H9 (cell line): ENCODE results near the gene SOWAHC. TPM values are rescaled to one million over a fixed set of nuclear protein-coding genes. Genes with fewer than 3 reads are reported as not detected.

Experiments
- DNase-seq: peaks from one replicate; pipeline ENCODE4 v3.0.0-alpha.2; 2017
- H2AFZ ChIP-seq: one replicate; pipeline ENCODE4 v1.6.1; 2013; ENCODE audit warnings: mild to moderate bottlenecking, low read length, control low read depth, moderate library complexity
- H2AK5ac ChIP-seq: 2 replicates; pipeline ENCODE4 v1.6.1; 2013; ENCODE audit warnings: low read length, control low read depth, mixed read lengths; ENCODE audit not compliant: insufficient read length
- H2BK120ac ChIP-seq: one replicate; pipeline ENCODE4 v1.6.1; 2013; ENCODE audit warnings: low read depth, mild to moderate bottlenecking, low read length, control low read depth, inconsistent platforms; ENCODE audit not compliant: poor library complexity, severe bottlenecking
- H2BK12ac ChIP-seq: 2 replicates; pipeline ENCODE4 v1.6.1; 2013; ENCODE audit warnings: low read length, control low read depth, mixed read lengths, low read depth; ENCODE audit not compliant: insufficient read length
- H2BK15ac ChIP-seq: 2 replicates; pipeline ENCODE4 v1.6.1; 2013; ENCODE audit warnings: low read depth, low read length, control low read depth
- H2BK20ac ChIP-seq: one replicate; pipeline ENCODE4 v1.6.1; 2013; ENCODE audit warnings: low read depth, mild to moderate bottlenecking, low read length, control low read depth, inconsistent platforms; ENCODE audit not compliant: poor library complexity, severe bottlenecking
- H2BK5ac ChIP-seq: 2 replicates; pipeline ENCODE4 v1.6.1; 2013; ENCODE audit warnings: low read length, control low read depth, mixed read lengths; ENCODE audit not compliant: insufficient read length
- H3K14ac ChIP-seq: 2 replicates; pipeline ENCODE4 v1.6.1; 2013; ENCODE audit warnings: low read length, control low read depth; ENCODE audit not compliant: insufficient read depth
- H3K18ac ChIP-seq: 2 replicates; pipeline ENCODE4 v1.6.1; 2013; ENCODE audit warnings: low read depth, mild to moderate bottlenecking, mixed read lengths, low read length, control low read depth; ENCODE audit not compliant: insufficient read length
- H3K23ac ChIP-seq: 2 replicates; pipeline ENCODE4 v1.6.1; 2013; ENCODE audit warnings: low read length, control low read depth, mixed read lengths, low read depth; ENCODE audit not compliant: insufficient read length
- H3K23me2 ChIP-seq: 2 replicates; pipeline ENCODE4 v1.6.1; 2013; ENCODE audit warnings: low read depth, mild to moderate bottlenecking, mixed read lengths, low read length, control low read depth; ENCODE audit not compliant: insufficient read length, poor library complexity, severe bottlenecking
- H3K27ac ChIP-seq: 2 replicates; pipeline ENCODE4 v1.5.1; 2013; ENCODE audit warnings: low read length, control low read depth, mixed read lengths, low read depth; ENCODE audit not compliant: insufficient read length
- H3K27me3 ChIP-seq: 2 replicates; pipeline ENCODE4 v1.6.1; 2013; ENCODE audit warnings: low read length, control low read depth, inconsistent platforms; ENCODE audit not compliant: insufficient read depth
- H3K4ac ChIP-seq: 2 replicates; pipeline ENCODE4 v1.6.1; 2013; ENCODE audit warnings: low read depth, mild to moderate bottlenecking, control low read depth, inconsistent platforms, low read length, moderate library complexity
- H3K4me1 ChIP-seq: 2 replicates; pipeline ENCODE4 v1.6.1; 2013; ENCODE audit warnings: low read length, control low read depth, inconsistent platforms; ENCODE audit not compliant: insufficient read depth
- H3K4me2 ChIP-seq: 2 replicates; pipeline ENCODE4 v1.6.1; 2013; ENCODE audit warnings: low read length, control low read depth, mixed read lengths; ENCODE audit not compliant: insufficient read length, insufficient read depth
- H3K56ac ChIP-seq: 2 replicates; pipeline ENCODE4 v1.6.1; 2013; ENCODE audit warnings: low read depth, mild to moderate bottlenecking, mixed read lengths, low read length, control low read depth; ENCODE audit not compliant: insufficient read length
- H3K79me1 ChIP-seq: 2 replicates; pipeline ENCODE4 v1.6.1; 2013; ENCODE audit warnings: low read depth, mild to moderate bottlenecking, moderate library complexity, low read length, control low read depth, inconsistent platforms; ENCODE audit not compliant: insufficient read depth, poor library complexity, severe bottlenecking
- H3K79me2 ChIP-seq: 2 replicates; pipeline ENCODE4 v1.6.1; 2013; ENCODE audit warnings: low read length, control low read depth, inconsistent platforms; ENCODE audit not compliant: insufficient read depth
- H3K9ac ChIP-seq: 2 replicates; pipeline ENCODE4 v1.6.1; 2013; ENCODE audit warnings: low read length, control low read depth, mixed read lengths; ENCODE audit not compliant: insufficient read length; ENCODE audit errors: extremely low read depth
- H3K9me3 ChIP-seq: one replicate; pipeline ENCODE4 v1.6.1; 2013; ENCODE audit warnings: low read depth, low read length, inconsistent platforms; ENCODE audit not compliant: control insufficient read depth
- H3T11ph ChIP-seq: one replicate; pipeline ENCODE4 v1.6.1; 2013; ENCODE audit warnings: mild to moderate bottlenecking, low read length, control low read depth, inconsistent platforms
- H4K20me1 ChIP-seq: one replicate; pipeline ENCODE4 v1.6.1; 2013; ENCODE audit not compliant: control insufficient read depth, insufficient read length, insufficient read depth
- H4K5ac ChIP-seq: 2 replicates; pipeline ENCODE4 v1.6.1; 2013; ENCODE audit warnings: low read depth, mild to moderate bottlenecking, mixed read lengths, low read length, control low read depth; ENCODE audit not compliant: insufficient read length
- H4K8ac ChIP-seq: replicated peaks from 2 replicates; pipeline ENCODE4 v1.6.1; 2013; ENCODE audit warnings: low read length, control low read depth, mixed read lengths, low read depth; ENCODE audit not compliant: insufficient read length
- H4K91ac ChIP-seq: 2 replicates; pipeline ENCODE4 v1.6.1; 2013; ENCODE audit warnings: low read depth, mild to moderate bottlenecking, moderate library complexity, mixed read lengths, low read length, control low read depth; ENCODE audit not compliant: insufficient read length
- H3K27ac Mint-ChIP-seq, 3 experiments: 2 replicates in 2 of 3; 3 replicates in 1 of 3; pipeline ENCODE4 v1.8.0; 2020 to 2021; ENCODE audit warnings: mixed read lengths in 3 of 3, mild to moderate bottlenecking in 1 of 3, moderate library complexity in 1 of 3
- H3K27me3 Mint-ChIP-seq: 2 replicates; pipeline ENCODE4 v1.8.0; 2021; ENCODE audit warnings: low read depth, mild to moderate bottlenecking, moderate library complexity, mixed read lengths
- H3K36me3 Mint-ChIP-seq, 3 experiments: 2 replicates in 2 of 3; 3 replicates in 1 of 3; pipeline ENCODE4 v1.8.0; 2020 to 2021; ENCODE audit warnings: low read depth in 3 of 3, mixed read lengths in 3 of 3; ENCODE audit not compliant: insufficient read depth in 1 of 3
- H3K4me1 Mint-ChIP-seq, 2 experiments: 2 replicates each; pipeline ENCODE4 v1.8.0; 2020; ENCODE audit warnings: mixed read lengths in 2 of 2
- H3K4me3 Mint-ChIP-seq, 2 experiments: 2 replicates in 1 of 2; 3 replicates in 1 of 2; pipeline ENCODE4 v1.8.0; 2020 to 2021; ENCODE audit warnings: mild to moderate bottlenecking in 2 of 2, mixed read lengths in 2 of 2, moderate library complexity in 1 of 2
- H3K9me3 Mint-ChIP-seq, 2 experiments: 2 replicates in 1 of 2; 3 replicates in 1 of 2; pipeline ENCODE4 v1.8.0; 2020; ENCODE audit warnings: mild to moderate bottlenecking in 2 of 2, mixed read lengths in 2 of 2, moderate library complexity in 1 of 2
- total RNA-seq: library from RNA; stranded (reverse); gene quantifications from 2 replicates; pipeline ENCODE4 v1.2.1, GENCODE V29; 2021
- TF ChIP-seq, protein P1 (sequence below): fragments of 200-600 bp; sonication (generic); conservative IDR thresholded peaks from 3 replicates; pipeline ENCODE4 v1.8.0; 2021; ENCODE audit warnings: antibody characterized with exemption, mild to moderate bottlenecking

SOWAHC gene
- total RNA-seq, 1 experiment from 2014 or later, result 20.1 TPM

DNA sequence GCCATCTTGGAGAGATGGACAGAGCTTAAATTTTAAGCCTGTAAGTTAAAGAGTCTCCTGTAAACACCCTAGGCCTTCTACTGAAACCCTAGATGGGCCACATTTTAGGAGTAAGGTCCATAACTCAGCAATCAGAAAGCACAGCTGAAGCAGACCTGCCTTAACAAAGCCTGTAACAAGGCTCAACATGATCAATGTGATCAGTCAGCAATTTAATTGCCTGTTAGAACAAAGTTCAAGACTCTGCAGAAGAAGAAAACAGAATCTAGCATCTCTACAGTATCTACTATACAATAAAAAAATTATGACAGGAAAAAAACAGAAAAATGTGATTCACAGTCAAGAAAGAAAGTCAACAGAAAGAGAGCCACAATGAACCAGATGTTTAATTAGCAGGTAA is 27.5 kb upstream of the SOWAHC start:
- H2BK5ac ChIP-seq, result no peak overlapping the region
- no peak for DNase-seq
- peaks cover 2% of the 10 kb centered on the region for H3K79me1 ChIP-seq
- peaks cover 8 to 45% (median 33%) of the 10 kb centered on the region in 3 experiments; a peak in 6 of 7 replicates for H3K36me3 Mint-ChIP-seq
- no peak overlapping the region for H3K4me3 Mint-ChIP-seq
- no peak overlapping the region for H2BK120ac ChIP-seq
- H4K91ac ChIP-seq, result no peak overlapping the region
- no peak overlapping the region for H2BK15ac ChIP-seq
- no peak overlapping the region for H2BK12ac ChIP-seq
- no peaks in the 10 kb centered on the region; the same call in 1 of the 2 replicates for H3K79me2 ChIP-seq
- no peaks in the 10 kb centered on the region for H3K27me3 ChIP-seq
- no peaks in the 10 kb centered on the region; a peak in 1 of 5 replicates for H3K9me3 Mint-ChIP-seq
- H3K18ac ChIP-seq, result no peak overlapping the region
- no peak overlapping the region for H3K23ac ChIP-seq
- H4K8ac ChIP-seq, result no peak overlapping the region
- H4K5ac ChIP-seq, result no peak overlapping the region
- H3K4me1 ChIP-seq, result no peaks in the 10 kb centered on the region
- no peak overlapping the region for H2AK5ac ChIP-seq
- H3K27me3 Mint-ChIP-seq, result no peaks in the 10 kb centered on the region
- H3K9me3 ChIP-seq, result no peaks in the 10 kb centered on the region
- no peak overlapping the region for H2AFZ ChIP-seq
- H3K4me1 Mint-ChIP-seq, result peaks cover 9 to 10% of the 10 kb centered on the region in 2 experiments; a peak in 2 of 4 replicates
- no peaks in the 10 kb centered on the region for H3K23me2 ChIP-seq
- H4K20me1 ChIP-seq, result no peaks in the 10 kb centered on the region
- no peak overlapping the region for H3K9ac ChIP-seq
- no peak overlapping the region for H3K4me2 ChIP-seq
- TF ChIP-seq, protein P1, sequence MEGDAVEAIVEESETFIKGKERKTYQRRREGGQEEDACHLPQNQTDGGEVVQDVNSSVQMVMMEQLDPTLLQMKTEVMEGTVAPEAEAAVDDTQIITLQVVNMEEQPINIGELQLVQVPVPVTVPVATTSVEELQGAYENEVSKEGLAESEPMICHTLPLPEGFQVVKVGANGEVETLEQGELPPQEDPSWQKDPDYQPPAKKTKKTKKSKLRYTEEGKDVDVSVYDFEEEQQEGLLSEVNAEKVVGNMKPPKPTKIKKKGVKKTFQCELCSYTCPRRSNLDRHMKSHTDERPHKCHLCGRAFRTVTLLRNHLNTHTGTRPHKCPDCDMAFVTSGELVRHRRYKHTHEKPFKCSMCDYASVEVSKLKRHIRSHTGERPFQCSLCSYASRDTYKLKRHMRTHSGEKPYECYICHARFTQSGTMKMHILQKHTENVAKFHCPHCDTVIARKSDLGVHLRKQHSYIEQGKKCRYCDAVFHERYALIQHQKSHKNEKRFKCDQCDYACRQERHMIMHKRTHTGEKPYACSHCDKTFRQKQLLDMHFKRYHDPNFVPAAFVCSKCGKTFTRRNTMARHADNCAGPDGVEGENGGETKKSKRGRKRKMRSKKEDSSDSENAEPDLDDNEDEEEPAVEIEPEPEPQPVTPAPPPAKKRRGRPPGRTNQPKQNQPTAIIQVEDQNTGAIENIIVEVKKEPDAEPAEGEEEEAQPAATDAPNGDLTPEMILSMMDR, result no peak
- no peak overlapping the region for H3K4ac ChIP-seq
- H3K27ac ChIP-seq, result no peak overlapping the region
- no peak overlapping the region for H3K14ac ChIP-seq
- no peak overlapping the region for H3K56ac ChIP-seq
- no peak overlapping the region for H2BK20ac ChIP-seq
- H3T11ph ChIP-seq, result no peak overlapping the region
- no peak overlapping the region for H3K27ac Mint-ChIP-seq
